Activated naive CD8-positive, alpha-beta T cell treated with anti-CD3 and anti-CD28 coated beads for 36 hours (primary cell): ENCODE results near the gene GBF1. TPM values are rescaled to one million over a fixed set of nuclear protein-coding genes. Genes with fewer than 3 reads are reported as not detected.
A peak's percentile ranks its signal among the peaks of the same experiment; 100 is the strongest.

Experiments used
- DNase-seq: peaks from one replicate; pipeline ENCODE4 v3.0.0; 2021
- H3K27ac Mint-ChIP-seq: one replicate; pipeline ENCODE4 v1.8.0; 2022; ENCODE audit warnings: mild to moderate bottlenecking, moderate library complexity, mixed read lengths
- H3K27me3 Mint-ChIP-seq: one replicate; pipeline ENCODE4 v1.8.0; 2022; ENCODE audit warnings: mild to moderate bottlenecking, mixed read lengths
- H3K36me3 Mint-ChIP-seq: one replicate; pipeline ENCODE4 v1.8.0; 2021; ENCODE audit warnings: mild to moderate bottlenecking, mixed read lengths
- H3K4me1 Mint-ChIP-seq: one replicate; pipeline ENCODE4 v1.8.0; 2021; ENCODE audit warnings: mixed read lengths
- H3K4me3 Mint-ChIP-seq: one replicate; pipeline ENCODE4 v1.8.0; 2022; ENCODE audit warnings: mild to moderate bottlenecking, moderate library complexity, mixed read lengths
- H3K9me3 Mint-ChIP-seq: one replicate; pipeline ENCODE4 v1.8.0; 2022; ENCODE audit warnings: mixed read lengths
- total RNA-seq, 2 experiments: library from RNA; stranded (reverse); gene quantifications; one replicate each; pipeline ENCODE4 v1.2.3, GENCODE V29; 2021

The GBF1 gene
- total RNA-seq, 2 experiments from 2014 or later, result 29.3 to 29.5 TPM

- Mint-ChIP-seq H3K36me3 (peaks cover 41% of the 10 kb centered on the region), H3K27me3 (no peaks in the 10 kb centered on the region), H3K4me1 (peaks cover 48% of the 10 kb centered on the region), H3K9me3 (no peaks in the 10 kb centered on the region), H3K4me3 (peak overlapping the region; percentile 95), H3K27ac (peak overlapping the region; percentile 99)
- DNase-seq, result peak; percentile 99
Observed at GRCh38 chr10:102394079-102394800, 148.9 kb downstream of the GBF1 start.

GRCh38 chr10:102394801-102395399 is 149.6 kb downstream of the GBF1 start:
- Mint-ChIP-seq H3K27me3 (no peaks in the 10 kb centered on the region), H3K4me1 (peaks cover 51% of the 10 kb centered on the region), H3K36me3 (peaks cover 46% of the 10 kb centered on the region), H3K27ac (peak overlapping the region; percentile 99), H3K9me3 (no peaks in the 10 kb centered on the region), H3K4me3 (peak overlapping the region; percentile 95)
- DNase-seq, result peak; percentile 78

GRCh38 chr10:102395400-102396316 is 150.3 kb downstream of the GBF1 start, which contains the start of gene NFKB2:
NFKB2 (plus strand) TSS chr10:102395705; CDS start chr10:102395960, 255 bp downstream.
- Mint-ChIP-seq H3K9me3 (no peaks in the 10 kb centered on the region), H3K4me1 (peaks cover 55% of the 10 kb centered on the region), H3K27ac (peak within 1 kb of the TSS; percentile 99), H3K36me3 (peaks cover 54% of the 10 kb centered on the region), H3K4me3 (peak within 1 kb of the TSS; percentile 95), H3K27me3 (no peaks in the 10 kb centered on the region)
- peak; percentile 91 for DNase-seq

GRCh38 chr10:102396317-102396650 is 151.0 kb downstream of the GBF1 start:
- H3K36me3 Mint-ChIP-seq, result peaks cover 54% of the 10 kb centered on the region
- H3K4me1 Mint-ChIP-seq, result peaks cover 52% of the 10 kb centered on the region
- no peaks in the 10 kb centered on the region for H3K9me3 Mint-ChIP-seq
- peak overlapping the region; percentile 99 for H3K27ac Mint-ChIP-seq
- DNase-seq, result no peak
- peak overlapping the region; percentile 95 for H3K4me3 Mint-ChIP-seq
- no peaks in the 10 kb centered on the region for H3K27me3 Mint-ChIP-seq

GRCh38 chr10:102396730-102397151 is 151.4 kb downstream of the GBF1 start:
- no peaks in the 10 kb centered on the region for H3K27me3 Mint-ChIP-seq
- peaks cover 52% of the 10 kb centered on the region for H3K4me1 Mint-ChIP-seq

GRCh38 chr10:102397222-102398171 is 152.2 kb downstream of the GBF1 start:
- Mint-ChIP-seq H3K27ac (peak overlapping the region; percentile 99), H3K36me3 (peaks cover 60% of the 10 kb centered on the region), H3K4me1 (peaks cover 49% of the 10 kb centered on the region), H3K27me3 (no peaks in the 10 kb centered on the region), H3K4me3 (peak overlapping the region; percentile 95), H3K9me3 (no peaks in the 10 kb centered on the region)
- no peak for DNase-seq

More at GRCh38 chr10:102396730-102397151, 151.4 kb downstream of the GBF1 start:
- Mint-ChIP-seq H3K27ac (peak overlapping the region; percentile 99), H3K36me3 (peaks cover 56% of the 10 kb centered on the region), H3K4me3 (peak overlapping the region; percentile 95), H3K9me3 (no peaks in the 10 kb centered on the region)
- DNase-seq, result no peak

- DNase-seq, result no peak
- peaks cover 41% of the 10 kb centered on the region for H3K4me1 Mint-ChIP-seq
- peaks cover 60% of the 10 kb centered on the region for H3K36me3 Mint-ChIP-seq
- peak overlapping the region; percentile 99 for H3K27ac Mint-ChIP-seq
- no peaks in the 10 kb centered on the region for H3K27me3 Mint-ChIP-seq
- H3K9me3 Mint-ChIP-seq, result no peaks in the 10 kb centered on the region
- H3K4me3 Mint-ChIP-seq, result peak overlapping the region; percentile 95
Observed at GRCh38 chr10:102398172-102399020, 153.1 kb downstream of the GBF1 start.

- Mint-ChIP-seq H3K36me3 (peaks cover 57% of the 10 kb centered on the region), H3K27ac (peak overlapping the region; percentile 99), H3K4me1 (peaks cover 39% of the 10 kb centered on the region), H3K27me3 (no peaks in the 10 kb centered on the region), H3K9me3 (no peaks in the 10 kb centered on the region), H3K4me3 (peak overlapping the region; percentile 95)
- DNase-seq, result peak; percentile 92
Observed at GRCh38 chr10:102399217-102400021, 154.1 kb downstream of the GBF1 start.

GRCh38 chr10:102400076-102400475 is 154.7 kb downstream of the GBF1 start:
- H3K36me3 Mint-ChIP-seq, result peaks cover 52% of the 10 kb centered on the region
- H3K4me1 Mint-ChIP-seq, result peaks cover 39% of the 10 kb centered on the region
- H3K27me3 Mint-ChIP-seq, result no peaks in the 10 kb centered on the region
- peak overlapping the region; percentile 74 for H3K4me3 Mint-ChIP-seq
- H3K9me3 Mint-ChIP-seq, result no peaks in the 10 kb centered on the region
- H3K27ac Mint-ChIP-seq, result peak overlapping the region; percentile 80
- no peak for DNase-seq

GRCh38 chr10:102400598-102401341 is 155.4 kb downstream of the GBF1 start:
- Mint-ChIP-seq H3K27me3 (peaks cover 3% of the 10 kb centered on the region), H3K4me3 (peak overlapping the region; percentile 74), H3K9me3 (no peaks in the 10 kb centered on the region), H3K27ac (peak overlapping the region; percentile 59), H3K4me1 (peaks cover 43% of the 10 kb centered on the region), H3K36me3 (peaks cover 50% of the 10 kb centered on the region)
- DNase-seq, result no peak

GRCh38 chr10:102401342-102401654 is 156.0 kb downstream of the GBF1 start:
- H3K27ac Mint-ChIP-seq, result no peak overlapping the region
- H3K36me3 Mint-ChIP-seq, result peaks cover 46% of the 10 kb centered on the region

GRCh38 chr10:102401735-102402511 is 156.6 kb downstream of the GBF1 start:
- Mint-ChIP-seq H3K9me3 (no peaks in the 10 kb centered on the region), H3K27ac (no peak overlapping the region), H3K4me3 (no peak overlapping the region), H3K27me3 (peaks cover 3% of the 10 kb centered on the region), H3K36me3 (peaks cover 40% of the 10 kb centered on the region), H3K4me1 (peaks cover 43% of the 10 kb centered on the region)
- DNase-seq, result no peak

More at GRCh38 chr10:102401342-102401654, 156.0 kb downstream of the GBF1 start:
- no peak for DNase-seq
- Mint-ChIP-seq H3K27me3 (peaks cover 3% of the 10 kb centered on the region), H3K4me3 (no peak overlapping the region), H3K9me3 (no peaks in the 10 kb centered on the region), H3K4me1 (peaks cover 46% of the 10 kb centered on the region)
